Karpas-422 (cell line): ENCODE measurements around the gene SLC35E3. TPM values are rescaled to one million over a fixed set of nuclear protein-coding genes. Genes with fewer than 3 reads are reported as not detected.

ENCODE experiments used
- DNase-seq: peaks from one replicate; pipeline ENCODE4 v3.0.0-alpha.2; 2015
- H2AFZ ChIP-seq: fragments of 200-600 bp; sonication (generic); 2 replicates; pipeline ENCODE4 v1.6.1; 2014; ENCODE audit warnings: antibody characterized with exemption, low read length, mixed read lengths
- H3K27ac ChIP-seq: fragments of 200-600 bp; sonication (generic); 2 replicates; pipeline ENCODE4 v1.5.1; 2014; ENCODE audit warnings: mild to moderate bottlenecking, low read length, moderate library complexity
- H3K27me3 ChIP-seq: fragments of 200-600 bp; sonication (generic); 2 replicates; pipeline ENCODE4 v1.6.1; 2014; ENCODE audit warnings: low read length, mixed read lengths
- H3K36me3 ChIP-seq: fragments of 200-600 bp; sonication (generic); 2 replicates; pipeline ENCODE4 v1.6.1; 2014; ENCODE audit warnings: low read length, mixed read lengths; ENCODE audit not compliant: insufficient read depth
- H3K4me1 ChIP-seq: fragments of 200-600 bp; sonication (generic); 2 replicates; pipeline ENCODE4 v1.6.1; 2014; ENCODE audit warnings: mild to moderate bottlenecking, low read length, mixed read lengths
- H3K4me2 ChIP-seq: fragments of 200-600 bp; sonication (generic); 2 replicates; pipeline ENCODE4 v1.6.1; 2014; ENCODE audit warnings: low read length, low read depth, mild to moderate bottlenecking; ENCODE audit not compliant: poor library complexity, severe bottlenecking
- H3K4me3 ChIP-seq: fragments of 200-600 bp; sonication (generic); 2 replicates; pipeline ENCODE4 v1.5.1; 2014; ENCODE audit warnings: mild to moderate bottlenecking, antibody characterized with exemption, low read length, mixed read lengths
- H3K79me2 ChIP-seq: fragments of 200-600 bp; sonication (generic); 2 replicates; pipeline ENCODE4 v1.6.1; 2014; ENCODE audit warnings: mild to moderate bottlenecking, low read length, mixed read lengths
- H3K9ac ChIP-seq: fragments of 200-600 bp; sonication (generic); 2 replicates; pipeline ENCODE4 v1.6.0; 2014; ENCODE audit warnings: low read length
- H3K9me2 ChIP-seq: fragments of 200-600 bp; sonication (generic), shearing (Covaris generic); replicated peaks from 2 replicates; pipeline ENCODE4 v1.6.0; 2014; ENCODE audit warnings: mild to moderate bottlenecking, low read length, moderate library complexity; ENCODE audit not compliant: insufficient read depth
- H3K9me3 ChIP-seq: fragments of 300-700, 200-600 bp; sonication (generic); 2 replicates; pipeline ENCODE4 v1.6.1; 2014; ENCODE audit warnings: low read length, mixed read lengths
- H4K20me1 ChIP-seq: fragments of 200-600 bp; sonication (generic); 2 replicates; pipeline ENCODE4 v1.6.1; 2014; ENCODE audit warnings: mild to moderate bottlenecking, antibody characterized with exemption, low read length, low read depth; ENCODE audit not compliant: insufficient read depth
- total RNA-seq: library from RNA; depleted of rRNA; stranded (reverse); fragments of >200 nt; shearing (Covaris generic); gene quantifications from 2 replicates; pipeline ENCODE4 v1.2.3, GENCODE V29; 2014; ENCODE audit warnings: low replicate concordance; rRNA removed

The SLC35E3 gene
- total RNA-seq, 1 experiment from 2014 or later = 3.5 TPM

- peaks cover 23% of the 10 kb centered on the region for H3K79me2 ChIP-seq
- H3K4me1 ChIP-seq = no peaks in the 10 kb centered on the region
- H3K27me3 ChIP-seq = no peaks in the 10 kb centered on the region
- no peak overlapping the region for H3K27ac ChIP-seq
- 0 out of 2 replicates have a peak, but pooled peaks cover 4% of the 10 kb centered on the region for H4K20me1 ChIP-seq
- H2AFZ ChIP-seq = no peak overlapping the region
- H3K36me3 ChIP-seq = peaks cover 58% of the 10 kb centered on the region
- no peaks in the 10 kb centered on the region for H3K9me2 ChIP-seq
- no peak overlapping the region for H3K4me3 ChIP-seq
- H3K9me3 ChIP-seq = no peaks in the 10 kb centered on the region
- no peak for DNase-seq
- no peak overlapping the region for H3K4me2 ChIP-seq
- no peak overlapping the region for H3K9ac ChIP-seq
Measured at GRCh38 chr12:68825569-68826217, 79.7 kb downstream of the SLC35E3 start.

- Histone ChIP-seq H3K4me3 (no peak overlapping the region), H3K9ac (no peak overlapping the region), H3K9me3 (no peaks in the 10 kb centered on the region), H3K79me2 (peaks cover 24% of the 10 kb centered on the region), H3K27me3 (no peaks in the 10 kb centered on the region), H4K20me1 (no peaks in the 10 kb centered on the region), H2AFZ (no peak overlapping the region), H3K36me3 (peaks cover 48% of the 10 kb centered on the region), H3K27ac (no peak overlapping the region), H3K4me2 (no peak overlapping the region), H3K9me2 (no peaks in the 10 kb centered on the region), H3K4me1 (no peaks in the 10 kb centered on the region)
- no peak for DNase-seq
Measured at GRCh38 chr12:68827895-68828671, 82.1 kb downstream of the SLC35E3 start.

- Histone ChIP-seq H3K4me1 (no peaks in the 10 kb centered on the region), H4K20me1 (no peaks in the 10 kb centered on the region), H3K27ac (no peak overlapping the region), H3K9ac (no peak overlapping the region), H2AFZ (no peak overlapping the region), H3K9me2 (no peaks in the 10 kb centered on the region), H3K4me3 (no peak overlapping the region), H3K4me2 (no peak overlapping the region), H3K36me3 (peaks cover 45% of the 10 kb centered on the region), H3K27me3 (no peaks in the 10 kb centered on the region), H3K79me2 (peaks cover 25% of the 10 kb centered on the region), H3K9me3 (no peaks in the 10 kb centered on the region)
- no peak for DNase-seq
Measured at GRCh38 chr12:68828672-68829068, 82.7 kb downstream of the SLC35E3 start.

Other genes starting within 250 kb of the SLC35E3 start
- gene RAP1B, start 135.3 kb upstream of the SLC35E3 start, total RNA-seq = 95.4 and 153 TPM in 2 replicates
- 54.8 and 103 TPM in 2 replicates for gene NUP107, start 59.2 kb upstream of the SLC35E3 start, total RNA-seq
- gene MDM2, start 62.0 kb downstream of the SLC35E3 start, total RNA-seq = 56.9 and 70.9 TPM in 2 replicates
- gene CPM, start 187.0 kb downstream of the SLC35E3 start, total RNA-seq = 0.04 TPM in 1 of 2 replicates, not detected in the other